HepG2 (cell line): ENCODE data around the gene GHSR. TPM values are rescaled to one million over a fixed set of nuclear protein-coding genes. Genes with fewer than 3 reads are reported as not detected.

Experiments
- ATAC-seq: fragments of 200-7000 bp; cut with Tn5 transposase; 3 replicates; pipeline ENCODE4 v1.9.1; 2020; ENCODE audit warnings: mild to moderate bottlenecking, moderate library complexity
- BruUV-seq: library from RNA; stranded (reverse); fragments of 400-500 nt; replicated peaks from 2 replicates; lab custom pipeline; 2021; lab: Mats Ljungman, UMichigan
- CTCF ChIA-PET: fragments of 300-600 bp; formaldehyde crosslinking; extraction: SDS; loops from one replicate; lab custom pipeline; 2021; ENCODE audit warnings: low total read pairs, inconsistent platforms, low intra/inter-chr PET ratio; lab: Yijun Ruan, JAX
- POLR2A ChIA-PET: fragments of 350-600 bp; sonication (Branson Sonifier 250); formaldehyde crosslinking; loops from one replicate; lab custom pipeline; 2020; ENCODE audit warnings: antibody characterized with exemption, inconsistent platforms; lab: Yijun Ruan, JAX
- DNase-seq: peaks from one replicate; pipeline ENCODE4 v3.0.0-alpha.2; 2015; ENCODE audit warnings: low spot score
- FAIRE-seq: peaks from 3 replicates; lab custom pipeline; 2011; peaks lifted over from hg19 to GRCh38; lab: Jason Lieb, UNC
- H2AFZ ChIP-seq: one replicate; pipeline ENCODE4 v1.6.1; 2011; ENCODE audit warnings: low read length, inconsistent platforms
- H3K27ac ChIP-seq: fragments of 300-600 bp; 3 replicates; pipeline ENCODE4 v1.8.0; 2011; ENCODE audit warnings: mixed run types, mild to moderate bottlenecking, mixed read lengths, low read length, inconsistent platforms; ENCODE audit not compliant: insufficient read depth; ENCODE audit errors: extremely low read length
- H3K27me3 ChIP-seq, 2 experiments: fragments of 200-600 bp in 1 of 2; 2 replicates in 1 of 2; 3 replicates in 1 of 2; pipeline versions ENCODE4 v1.6.0 to v1.8.0; 2011; ENCODE audit warnings: low read length in 2 of 2, mild to moderate bottlenecking in 2 of 2, moderate library complexity in 2 of 2, inconsistent platforms in 1 of 2; ENCODE audit not compliant: insufficient read depth in 2 of 2, control insufficient read depth in 1 of 2
- H3K36me3 ChIP-seq, 2 experiments: fragments of 200-600 bp in 1 of 2; replicated peaks in 1 of 2; 2 replicates in 1 of 2; 3 replicates in 1 of 2; pipeline versions ENCODE4 v1.5.1 to v1.8.0; 2011; ENCODE audit warnings: low read length in 2 of 2, inconsistent platforms in 1 of 2; ENCODE audit not compliant: insufficient read depth in 2 of 2, control insufficient read depth in 1 of 2
- H3K4me1 ChIP-seq: 2 replicates; pipeline ENCODE4 v1.5.1; 2012; ENCODE audit warnings: low read length, inconsistent platforms; ENCODE audit not compliant: insufficient read depth
- H3K4me2 ChIP-seq: 2 replicates; pipeline ENCODE4 v1.6.0; 2011; ENCODE audit warnings: low read depth, low read length, inconsistent platforms
- H3K4me3 ChIP-seq, 3 experiments: fragments of 200-600 bp in 1 of 3; sonication (generic), shearing (Covaris generic) in 1 of 3; replicated peaks in 1 of 3; 2 replicates each; pipeline ENCODE4 v1.5.1; 2011 to 2016; ENCODE audit warnings: low read length in 3 of 3, inconsistent platforms in 2 of 3, low read depth in 2 of 3, mild to moderate bottlenecking in 2 of 3, control low read depth in 1 of 3, mixed read lengths in 1 of 3; ENCODE audit not compliant: insufficient read depth in 1 of 3
- H3K79me2 ChIP-seq: one replicate; pipeline ENCODE4 v1.6.1; 2011; ENCODE audit warnings: low read length, inconsistent platforms; ENCODE audit not compliant: insufficient read depth
- H3K9ac ChIP-seq: 2 replicates; pipeline ENCODE4 v1.6.0; 2011; ENCODE audit warnings: mild to moderate bottlenecking, low read depth, low read length, inconsistent platforms; ENCODE audit not compliant: insufficient read depth
- H3K9me3 ChIP-seq: 2 replicates; pipeline ENCODE4 v1.5.1; 2012; ENCODE audit warnings: mild to moderate bottlenecking, low read length
- H4K20me1 ChIP-seq: 2 replicates; pipeline ENCODE4 v1.6.0; 2011; ENCODE audit warnings: inconsistent platforms, mild to moderate bottlenecking, low read length, moderate library complexity; ENCODE audit not compliant: insufficient read depth
- BRCA1 ChIP-seq: sonication (generic); formaldehyde crosslinking; IDR thresholded peaks from 2 replicates; pipeline ENCODE4 v1.4.0; 2020; ENCODE audit warnings: missing genetic modification reagents
- FOSL1 ChIP-seq: sonication (generic); formaldehyde crosslinking; IDR thresholded peaks from 2 replicates; pipeline ENCODE4 v1.9.0; 2021; ENCODE audit warnings: missing genetic modification reagents, borderline replicate concordance
- HOXA7 ChIP-seq: sonication (generic); formaldehyde crosslinking; IDR thresholded peaks from 2 replicates; pipeline ENCODE4 v1.8.1; 2022; ENCODE audit warnings: mild to moderate bottlenecking, missing genetic modification reagents, moderate library complexity
- KDM2A ChIP-seq: sonication (generic); formaldehyde crosslinking; IDR thresholded peaks from 2 replicates; pipeline ENCODE4 v1.4.0; 2020; ENCODE audit warnings: low read depth, missing genetic modification reagents, borderline replicate concordance
- MAFK ChIP-seq, 2 experiments: IDR thresholded peaks in 1 of 2; conservative IDR thresholded peaks in 1 of 2; 2 replicates each; pipeline ENCODE4 v1.6.1; 2011; ENCODE audit warnings: improper control_type of control experiment in 2 of 2, low read length in 2 of 2
- MBNL3 ChIP-seq: fragments of 250-450 bp; sonication (Bioruptor Pico); conservative IDR thresholded peaks from 2 replicates; pipeline ENCODE4 v1.8.0; 2022; ENCODE audit warnings: mild to moderate bottlenecking, inconsistent platforms
- MTF2 ChIP-seq: sonication (generic); formaldehyde crosslinking; IDR thresholded peaks from 2 replicates; pipeline ENCODE4 v1.5.0; 2020; ENCODE audit warnings: missing genetic modification reagents, borderline replicate concordance
- NCOA2 ChIP-seq: sonication (generic); formaldehyde crosslinking; IDR thresholded peaks from 2 replicates; pipeline ENCODE4 v1.8.0; 2022; ENCODE audit warnings: inconsistent platforms
- PAXIP1 ChIP-seq: sonication (generic); formaldehyde crosslinking; conservative IDR thresholded peaks from 2 replicates; pipeline ENCODE4 v1.4.0; 2020; ENCODE audit warnings: mild to moderate bottlenecking, missing genetic modification reagents, moderate library complexity
- RARG ChIP-seq: sonication (generic); formaldehyde crosslinking; IDR thresholded peaks from 2 replicates; pipeline ENCODE4 v1.4.0; 2020; ENCODE audit warnings: low read depth, mild to moderate bottlenecking, missing genetic modification reagents
- SMAD1 ChIP-seq: sonication (generic); formaldehyde crosslinking; IDR thresholded peaks from 2 replicates; pipeline ENCODE4 v1.4.0; 2020; ENCODE audit warnings: missing genetic modification reagents, low read depth, mild to moderate bottlenecking, borderline replicate concordance
- ZNF260 ChIP-seq: sonication (generic); formaldehyde crosslinking; IDR thresholded peaks from 2 replicates; pipeline ENCODE4 v1.4.0; 2020; ENCODE audit warnings: missing genetic modification reagents, low read depth, mild to moderate bottlenecking, borderline replicate concordance
- ZNF329 ChIP-seq: sonication (generic); formaldehyde crosslinking; IDR thresholded peaks from 2 replicates; pipeline ENCODE4 v1.9.0; 2021; ENCODE audit warnings: low read depth, mild to moderate bottlenecking, missing genetic modification reagents
- ZNF839 ChIP-seq: sonication (generic); formaldehyde crosslinking; IDR thresholded peaks from 2 replicates; pipeline ENCODE4 v1.4.0; 2020; ENCODE audit warnings: missing genetic modification reagents, mild to moderate bottlenecking, borderline replicate concordance
- WGBS: methylation state at CpG from one replicate; pipeline ENCODE4 v1.1.6; 2017; ENCODE audit warnings: low lambda C conversion rate; 5-methylcytosine and 5-hydroxymethylcytosine counted together
- in situ Hi-C: cut with HindIII; loops from 2 replicates; pipeline ENCODE4 v1.10.0; 2017; ENCODE audit warnings: low pct_unique_long_range_greater_than_20kb; ENCODE audit not compliant: extremely low pct_ligation_motif_present
- intact Hi-C: fragments of 100-400 bp; cut with micrococcal nuclease; formaldehyde crosslinking; loops from one replicate; pipeline ENCODE4 v1.10.0; 2022; ENCODE audit not compliant: unreplicated experiment
- polyA plus RNA-seq, 8 experiments: library from polyadenylated mRNA; depleted of rRNA in 3 of 8; stranded (reverse) in 7 of 8; unstranded in 1 of 8; fragments of >200 nt; fragmentation: Illumina TruSeq in 4 of 8; extraction: Trizol in 4 of 8; gene quantifications; 2 replicates each; pipeline versions ENCODE4 v1.2.1 to v1.2.3, GENCODE V29; 2011 to 2016; ENCODE audit warnings: low read depth in 4 of 8, missing spikeins in 1 of 8, mixed read lengths in 1 of 8; ENCODE audit not compliant: insufficient read depth in 1 of 8
- total RNA-seq, 5 experiments: library from RNA; depleted of rRNA; stranded (reverse); fragments of >200 nt; fragmentation: Illumina TruSeq; extraction: Trizol; gene quantifications; 2 replicates each; pipeline ENCODE4 v1.2.3, GENCODE V29; 2016; ENCODE audit warnings: low read depth in 1 of 5
- TF ChIP-seq, protein P1 (sequence below): sonication (generic); formaldehyde crosslinking; IDR thresholded peaks from 2 replicates; pipeline ENCODE4 v1.9.0; 2021; ENCODE audit warnings: missing genetic modification reagents, mild to moderate bottlenecking, borderline replicate concordance
- TF ChIP-seq, protein P2 (sequence below): sonication (generic); formaldehyde crosslinking; IDR thresholded peaks from 2 replicates; pipeline ENCODE4 v1.5.0; 2020; ENCODE audit warnings: missing genetic modification reagents

Gene GHSR
- total and polyA plus RNA-seq, 2 of the 13 experiments (the other 11 are each of a cell fraction or from before 2014, with no cell fraction given) = not detected

DNA sequence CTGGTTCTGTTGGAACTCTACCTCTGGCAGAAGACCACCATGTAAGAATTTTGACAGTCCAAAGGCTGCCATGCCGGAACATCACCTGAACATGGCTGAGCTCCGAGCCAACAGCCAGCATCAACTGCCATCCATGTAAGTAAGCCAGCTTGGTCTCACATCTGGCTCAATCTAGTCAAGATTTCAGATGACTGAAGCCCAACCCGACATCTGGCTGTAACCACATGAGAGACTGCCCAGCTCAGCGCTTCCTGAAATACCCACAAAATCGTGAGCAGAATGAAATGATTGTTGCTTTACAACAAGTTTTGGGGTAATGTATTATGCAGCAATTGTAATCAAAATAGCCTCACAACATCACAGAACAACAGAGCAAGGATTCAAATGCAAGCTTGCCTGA, 32.9 kb downstream of the GHSR start:
- no peaks in the 10 kb centered on the region for H3K4me1 ChIP-seq
- no peak for FAIRE-seq

More for the DNA sequence above, 32.9 kb downstream of the GHSR start:
- POLR2A ChIA-PET = no interaction called here
- no peak overlapping the region for H3K4me2 ChIP-seq
- H4K20me1 ChIP-seq = no peaks in the 10 kb centered on the region
- no peak overlapping the region for H2AFZ ChIP-seq
- no peaks in the 10 kb centered on the region for H3K79me2 ChIP-seq
- WGBS = 53% methylated on average over 5 of the region's 5 CpGs
- H3K4me3 ChIP-seq = no peak overlapping the region
- no peaks in the 10 kb centered on the region for H3K9me3 ChIP-seq
- in situ Hi-C loops = no loop called here
- no peaks in the 10 kb centered on the region; a peak in 1 of 5 replicates for H3K27me3 ChIP-seq
- no peak overlapping the region for H3K9ac ChIP-seq
- H3K36me3 ChIP-seq = no peaks in the 10 kb centered on the region
- CTCF ChIA-PET = no interaction called here
- no peak for TF ChIP-seq ZNF329 (CRISPR knock-in tag)
- TF ChIP-seq MAFK (conservative IDR thresholded peaks at IDR 0.05 in 1 of 2, IDR thresholded peaks at IDR 0.05 in 1 of 2; ENCODE audit: low read length in 2 of 2) = no peak
- TF ChIP-seq ZNF260 (CRISPR knock-in tag) = no peak
- TF ChIP-seq, protein P1, sequence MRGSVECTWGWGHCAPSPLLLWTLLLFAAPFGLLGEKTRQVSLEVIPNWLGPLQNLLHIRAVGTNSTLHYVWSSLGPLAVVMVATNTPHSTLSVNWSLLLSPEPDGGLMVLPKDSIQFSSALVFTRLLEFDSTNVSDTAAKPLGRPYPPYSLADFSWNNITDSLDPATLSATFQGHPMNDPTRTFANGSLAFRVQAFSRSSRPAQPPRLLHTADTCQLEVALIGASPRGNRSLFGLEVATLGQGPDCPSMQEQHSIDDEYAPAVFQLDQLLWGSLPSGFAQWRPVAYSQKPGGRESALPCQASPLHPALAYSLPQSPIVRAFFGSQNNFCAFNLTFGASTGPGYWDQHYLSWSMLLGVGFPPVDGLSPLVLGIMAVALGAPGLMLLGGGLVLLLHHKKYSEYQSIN (CRISPR knock-in tag) = no peak
- TF ChIP-seq MBNL3 (CRISPR knock-in tag) = no peak
- TF ChIP-seq, protein P2, sequence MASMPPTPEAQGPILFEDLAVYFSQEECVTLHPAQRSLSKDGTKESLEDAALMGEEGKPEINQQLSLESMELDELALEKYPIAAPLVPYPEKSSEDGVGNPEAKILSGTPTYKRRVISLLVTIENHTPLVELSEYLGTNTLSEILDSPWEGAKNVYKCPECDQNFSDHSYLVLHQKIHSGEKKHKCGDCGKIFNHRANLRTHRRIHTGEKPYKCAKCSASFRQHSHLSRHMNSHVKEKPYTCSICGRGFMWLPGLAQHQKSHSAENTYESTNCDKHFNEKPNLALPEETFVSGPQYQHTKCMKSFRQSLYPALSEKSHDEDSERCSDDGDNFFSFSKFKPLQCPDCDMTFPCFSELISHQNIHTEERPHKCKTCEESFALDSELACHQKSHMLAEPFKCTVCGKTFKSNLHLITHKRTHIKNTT = no peak
- no peak for TF ChIP-seq SMAD1 (CRISPR knock-in tag)
- no peak for TF ChIP-seq ZNF839 (CRISPR knock-in tag)
- no peak for TF ChIP-seq MTF2 (CRISPR knock-in tag)
- no peak for TF ChIP-seq KDM2A (CRISPR knock-in tag)
- no peak for TF ChIP-seq NCOA2 (CRISPR knock-in tag)
- no peak for TF ChIP-seq BRCA1
- no peak for TF ChIP-seq PAXIP1 (CRISPR knock-in tag)
- no peak for TF ChIP-seq HOXA7 (CRISPR knock-in tag)
- no peak for TF ChIP-seq RARG (CRISPR knock-in tag)
- TF ChIP-seq FOSL1 = no peak
- TF ChIP-seq, all 625 proteins: peak for 0
- ATAC-seq (no peak), DNase-seq (no peak)
- no TSS peak for BruUV-seq
- intact Hi-C loops = loop anchor here (1.0 kb wide), 1 partner anchor 115 kb away; no protein-coding TSS in a partner anchor
- H3K27ac ChIP-seq = no peak overlapping the region
